Lower lobe of right lung (tissue), 2 donors: Measurements from ENCODE around the gene DPT. TPM values are rescaled to one million over a fixed set of nuclear protein-coding genes. Genes with fewer than 3 reads are reported as not detected.

Source experiments
- ATAC-seq, 2 donors: fragments of 200-7000 bp; cut with Tn5 transposase; one replicate each; pipeline ENCODE4 v1.9.1; 2020 to 2022; ENCODE audit warnings: mild to moderate bottlenecking in 2 of 2, moderate library complexity in 2 of 2
- DNase-seq: peaks from one replicate; pipeline ENCODE4 v3.0.0-alpha.2; 2020
- H3K27ac ChIP-seq: fragments of 200-600 bp; one replicate; pipeline ENCODE4 v1.8.0; 2022
- H3K27me3 ChIP-seq: fragments of 200-600 bp; one replicate; pipeline ENCODE4 v1.8.0; 2022; ENCODE audit warnings: low read depth
- H3K36me3 ChIP-seq: fragments of 200-600 bp; one replicate; pipeline ENCODE4 v1.8.0; 2022; ENCODE audit warnings: mild to moderate bottlenecking
- H3K4me1 ChIP-seq: fragments of 200-600 bp; one replicate; pipeline ENCODE4 v1.8.0; 2022
- H3K4me3 ChIP-seq: fragments of 200-600 bp; one replicate; pipeline ENCODE4 v1.8.0; 2022; ENCODE audit warnings: mild to moderate bottlenecking
- H3K9me3 ChIP-seq: fragments of 200-600 bp; one replicate; pipeline ENCODE4 v1.8.0; 2022
- CTCF ChIP-seq: fragments of 200-600 bp; IDR thresholded peaks from one replicate; pipeline ENCODE4 v1.8.0; 2022; ENCODE audit warnings: antibody characterized with exemption, mild to moderate bottlenecking
- intact Hi-C: fragments of 100-400 bp; cut with DNase I; formaldehyde crosslinking; loops from one replicate; pipeline ENCODE4 v1.11.0; 2022
- total RNA-seq: library from RNA; stranded (reverse); fragmentation: NEBNext Ultra II Directional; extraction: Animal tissue kit (Norgen Biotek cat#: 25700); gene quantifications from one replicate; pipeline ENCODE4 v1.2.1, GENCODE V29; 2021
- donor health status: DM: no; HTN: yes; CAD: no; lungs with severe emphysema.

Gene DPT
- total RNA-seq, 1 donor from 2014 or later, result 18.6 TPM

DNA sequence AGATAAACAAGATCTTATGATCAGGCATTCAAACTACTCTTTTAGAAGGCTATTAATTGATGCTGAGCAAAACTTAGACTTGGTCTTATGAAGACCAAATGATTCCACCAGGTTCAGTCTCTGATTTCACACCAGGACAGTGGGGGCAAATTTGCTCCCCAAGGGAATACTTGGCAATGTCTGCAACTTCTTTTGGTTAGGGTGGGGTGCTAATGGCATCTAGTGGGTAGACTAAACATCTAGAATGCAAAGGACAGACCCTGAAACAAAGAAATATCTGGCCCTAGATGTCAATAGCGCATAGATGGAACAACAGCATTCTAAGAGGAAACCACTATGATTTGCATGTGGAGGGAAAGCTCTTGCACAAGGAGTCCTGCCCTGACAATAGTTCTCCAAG, 30.6 kb downstream of the DPT start:
- ATAC-seq, result no peak
- intact Hi-C loops, result no loop called here
- TF ChIP-seq CTCF, result no peak

GRCh38 chr1:168697356-168698126, 31.5 kb downstream of the DPT start:
- ATAC-seq (no peak), DNase-seq (no peak)
- no peaks in the 10 kb centered on the region for H3K9me3 ChIP-seq
- TF ChIP-seq CTCF, result no peak
- no peaks in the 10 kb centered on the region for H3K4me1 ChIP-seq
- intact Hi-C loops, result no loop called here
- H3K36me3 ChIP-seq, result no peaks in the 10 kb centered on the region
- no peak overlapping the region for H3K27ac ChIP-seq
- H3K27me3 ChIP-seq, result no peaks in the 10 kb centered on the region
- no peak overlapping the region for H3K4me3 ChIP-seq

More for the DNA sequence above, 30.6 kb downstream of the DPT start:
- Histone ChIP-seq H3K27ac (no peak overlapping the region), H3K4me3 (no peak overlapping the region), H3K27me3 (no peaks in the 10 kb centered on the region), H3K4me1 (no peaks in the 10 kb centered on the region), H3K9me3 (no peaks in the 10 kb centered on the region), H3K36me3 (no peaks in the 10 kb centered on the region)
- DNase-seq, result no peak

- no peaks in the 10 kb centered on the region for H3K9me3 ChIP-seq
- no peak for DNase-seq
- no peak overlapping the region for H3K27ac ChIP-seq
- no peaks in the 10 kb centered on the region for H3K36me3 ChIP-seq
- intact Hi-C loops, result no loop called here
- no peak for ATAC-seq
- no peaks in the 10 kb centered on the region for H3K4me1 ChIP-seq
- no peak for TF ChIP-seq CTCF
- no peaks in the 10 kb centered on the region for H3K27me3 ChIP-seq
- no peak overlapping the region for H3K4me3 ChIP-seq
Observed at GRCh38 chr1:168696125-168696760, 32.8 kb downstream of the DPT start.

- H3K9me3 ChIP-seq, result no peaks in the 10 kb centered on the region
- intact Hi-C loops, result no loop called here
- no peaks in the 10 kb centered on the region for H3K27me3 ChIP-seq
- no peaks in the 10 kb centered on the region for H3K36me3 ChIP-seq
- DNase-seq (no peak), ATAC-seq (no peak)
- no peak overlapping the region for H3K4me3 ChIP-seq
- TF ChIP-seq CTCF, result no peak
- H3K4me1 ChIP-seq, result no peaks in the 10 kb centered on the region
- H3K27ac ChIP-seq, result no peak overlapping the region
Observed at GRCh38 chr1:168693872-168694238, 35.2 kb downstream of the DPT start.

- Histone ChIP-seq H3K27ac (no peak overlapping the region), H3K4me1 (no peaks in the 10 kb centered on the region)
- ATAC-seq, result no peak
Observed at GRCh38 chr1:168693197-168693871, 35.7 kb downstream of the DPT start.

More at GRCh38 chr1:168693197-168693871, 35.7 kb downstream of the DPT start:
- H3K9me3 ChIP-seq, result no peaks in the 10 kb centered on the region
- no peak for DNase-seq
- TF ChIP-seq CTCF, result no peak
- no peaks in the 10 kb centered on the region for H3K27me3 ChIP-seq
- intact Hi-C loops, result no loop called here
- no peaks in the 10 kb centered on the region for H3K36me3 ChIP-seq
- H3K4me3 ChIP-seq, result no peak overlapping the region
